Transverse colon (tissue), 4 donors: ENCODE results near the gene PDZD7. TPM values are rescaled to one million over a fixed set of nuclear protein-coding genes. Genes with fewer than 3 reads are reported as not detected.

Experiments used
- DNase-seq: peaks from one replicate; pipeline ENCODE4 v3.0.0-alpha.2; 2019
- H3K27ac ChIP-seq, 4 donors: fragments of 200-600 bp; sonication (generic); 2 replicates each; pipeline ENCODE4 v1.5.1; 2016 to 2018; ENCODE audit warnings: inconsistent platforms in 4 of 4
- H3K27me3 ChIP-seq: fragments of 200-600 bp; sonication (generic); 2 replicates; pipeline ENCODE4 v1.5.1; 2017; ENCODE audit warnings: inconsistent platforms
- H3K36me3 ChIP-seq, 4 donors: fragments of 200-600 bp; sonication (generic); 2 replicates each; pipeline ENCODE4 v1.5.1; 2017 to 2019; ENCODE audit warnings: inconsistent platforms in 4 of 4
- H3K4me1 ChIP-seq, 4 donors: fragments of 200-600 bp; sonication (generic); 2 replicates each; pipeline ENCODE4 v1.5.1; 2017 to 2020; ENCODE audit warnings: inconsistent platforms in 4 of 4
- H3K4me3 ChIP-seq, 4 donors: fragments of 200-600 bp; sonication (generic); 1 replicate in 1 of 4; 2 replicates in 3 of 4; pipeline versions ENCODE4 v1.5.1 to v1.6.1; 2017 to 2019; ENCODE audit warnings: inconsistent platforms in 4 of 4
- H3K9me3 ChIP-seq, 2 donors: fragments of 200-600 bp; sonication (generic); 2 replicates each; pipeline ENCODE4 v1.5.1; 2017 to 2019; ENCODE audit warnings: inconsistent platforms in 2 of 2
- EP300 ChIP-seq: sonication (generic); formaldehyde crosslinking; IDR thresholded peaks from one replicate; pipeline ENCODE4 v1.6.1; 2017; ENCODE audit warnings: antibody characterized with exemption, low read depth
- POLR2A ChIP-seq: fragments of 450-650 bp; IDR thresholded peaks from one replicate; pipeline ENCODE4 v1.6.1; 2016; ENCODE audit warnings: antibody characterized with exemption, mild to moderate bottlenecking, moderate library complexity
- POLR2AphosphoS5 ChIP-seq, 3 donors: sonication (generic); formaldehyde crosslinking; IDR thresholded peaks; one replicate each; pipeline ENCODE4 v1.6.1; 2016; ENCODE audit warnings: antibody characterized with exemption in 3 of 3
- WGBS, 2 donors: methylation state at CpG; one replicate each; pipeline ENCODE4 v1.1.5; 2018; ENCODE audit warnings: low coverage in 1 of 2; 5-methylcytosine and 5-hydroxymethylcytosine counted together
- in situ Hi-C, 4 donors: fragments of 200-750 bp; cut with MboI; loops; one replicate each; pipeline versions ENCODE4 v1.15.0 to v1.15.1; 2017; ENCODE audit warnings: low sequenced_read_pairs in 3 of 4, low pct_ligation_motif_present in 1 of 4, low pct_unique_long_range_greater_than_20kb in 1 of 4
- intact Hi-C: fragments of 100-400 bp; cut with DNase I; formaldehyde crosslinking; loops from one replicate; pipeline ENCODE4 v1.15.1; 2023; ENCODE audit warnings: low total_unique reads
- total RNA-seq, 4 donors: library from RNA; depleted of rRNA; stranded (reverse); fragments of >200 nt; gene quantifications; one replicate each; pipeline ENCODE4 v1.1.0, GENCODE V29; 2016
- TF ChIP-seq, protein P1 (sequence below), 5 experiments: fragments of 200-600 bp in 3 of 5; fragments of 450-650 bp in 2 of 5; sonication (generic) in 3 of 5; IDR thresholded peaks; 1 replicate in 2 of 5; 2 replicates in 3 of 5; pipeline ENCODE4 v1.5.1; 2016 to 2017; ENCODE audit warnings: antibody characterized with exemption in 5 of 5, inconsistent platforms in 3 of 5, mild to moderate bottlenecking in 2 of 5, moderate library complexity in 1 of 5

Gene PDZD7
- total RNA-seq, 4 donors from 2014 or later = 0.27 to 2.0 (median 0.64) TPM; not detected in 1

DNA sequence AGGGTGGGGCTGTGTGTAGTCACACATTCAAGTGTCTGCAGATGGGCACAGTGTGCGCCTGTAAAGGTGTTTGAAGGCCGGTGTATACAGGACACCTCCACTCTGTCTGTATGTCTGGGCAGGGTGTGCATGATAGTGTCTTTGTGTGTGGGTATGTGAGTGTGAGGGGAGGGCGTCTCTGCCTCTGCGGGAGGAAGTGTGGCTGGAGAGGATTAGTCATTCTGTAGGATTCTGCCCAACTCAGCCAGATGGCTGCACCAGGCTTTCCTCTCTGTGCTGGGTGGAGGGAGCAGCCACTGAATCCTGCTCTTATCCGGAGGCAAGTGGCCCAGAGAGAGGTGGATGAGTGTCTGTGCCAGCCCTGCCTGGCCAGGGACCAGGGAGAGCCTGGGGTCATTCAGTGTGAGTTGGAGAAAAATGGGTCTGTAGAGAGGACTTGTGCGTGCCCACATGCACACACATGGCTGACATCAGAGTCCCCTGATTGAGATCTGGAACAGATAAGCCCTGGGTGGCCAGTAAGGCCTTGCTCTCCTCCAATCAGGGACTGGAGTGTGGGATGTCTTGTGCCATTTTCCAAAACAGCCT, 1.8 kb upstream of the PDZD7 start:
- H3K4me3 ChIP-seq = peak overlapping the region; percentile 50 to 76 (median 60)
- intact Hi-C loops (no loop called here), in situ Hi-C loops (no loop called here)
- H3K4me1 ChIP-seq = peaks cover 10 to 29% (median 20%) of the 10 kb centered on the region in 4 donors
- H3K9me3 ChIP-seq = no peaks in the 10 kb centered on the region
- H3K27ac ChIP-seq = peak overlapping the region; percentile 91 to 97 (median 95)
- 14% methylated on average over 6 of the region's 6 CpGs; no CpG with 5 or more reads in 1 of the 2 donors for WGBS, 2 donors
- H3K36me3 ChIP-seq = peaks cover 0 to 6% (median 3%) of the 10 kb centered on the region in 4 donors
- no peaks in the 10 kb centered on the region for H3K27me3 ChIP-seq
- no peak for TF ChIP-seq POLR2A
- TF ChIP-seq POLR2AphosphoS5 (IDR thresholded peaks at IDR 0.05) = peak in 2 of 3 donors; percentile 3 to 28
- TF ChIP-seq, protein P1, sequence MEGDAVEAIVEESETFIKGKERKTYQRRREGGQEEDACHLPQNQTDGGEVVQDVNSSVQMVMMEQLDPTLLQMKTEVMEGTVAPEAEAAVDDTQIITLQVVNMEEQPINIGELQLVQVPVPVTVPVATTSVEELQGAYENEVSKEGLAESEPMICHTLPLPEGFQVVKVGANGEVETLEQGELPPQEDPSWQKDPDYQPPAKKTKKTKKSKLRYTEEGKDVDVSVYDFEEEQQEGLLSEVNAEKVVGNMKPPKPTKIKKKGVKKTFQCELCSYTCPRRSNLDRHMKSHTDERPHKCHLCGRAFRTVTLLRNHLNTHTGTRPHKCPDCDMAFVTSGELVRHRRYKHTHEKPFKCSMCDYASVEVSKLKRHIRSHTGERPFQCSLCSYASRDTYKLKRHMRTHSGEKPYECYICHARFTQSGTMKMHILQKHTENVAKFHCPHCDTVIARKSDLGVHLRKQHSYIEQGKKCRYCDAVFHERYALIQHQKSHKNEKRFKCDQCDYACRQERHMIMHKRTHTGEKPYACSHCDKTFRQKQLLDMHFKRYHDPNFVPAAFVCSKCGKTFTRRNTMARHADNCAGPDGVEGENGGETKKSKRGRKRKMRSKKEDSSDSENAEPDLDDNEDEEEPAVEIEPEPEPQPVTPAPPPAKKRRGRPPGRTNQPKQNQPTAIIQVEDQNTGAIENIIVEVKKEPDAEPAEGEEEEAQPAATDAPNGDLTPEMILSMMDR (IDR thresholded peaks at IDR 0.05) = no peak
- DNase-seq = no peak

DNA sequence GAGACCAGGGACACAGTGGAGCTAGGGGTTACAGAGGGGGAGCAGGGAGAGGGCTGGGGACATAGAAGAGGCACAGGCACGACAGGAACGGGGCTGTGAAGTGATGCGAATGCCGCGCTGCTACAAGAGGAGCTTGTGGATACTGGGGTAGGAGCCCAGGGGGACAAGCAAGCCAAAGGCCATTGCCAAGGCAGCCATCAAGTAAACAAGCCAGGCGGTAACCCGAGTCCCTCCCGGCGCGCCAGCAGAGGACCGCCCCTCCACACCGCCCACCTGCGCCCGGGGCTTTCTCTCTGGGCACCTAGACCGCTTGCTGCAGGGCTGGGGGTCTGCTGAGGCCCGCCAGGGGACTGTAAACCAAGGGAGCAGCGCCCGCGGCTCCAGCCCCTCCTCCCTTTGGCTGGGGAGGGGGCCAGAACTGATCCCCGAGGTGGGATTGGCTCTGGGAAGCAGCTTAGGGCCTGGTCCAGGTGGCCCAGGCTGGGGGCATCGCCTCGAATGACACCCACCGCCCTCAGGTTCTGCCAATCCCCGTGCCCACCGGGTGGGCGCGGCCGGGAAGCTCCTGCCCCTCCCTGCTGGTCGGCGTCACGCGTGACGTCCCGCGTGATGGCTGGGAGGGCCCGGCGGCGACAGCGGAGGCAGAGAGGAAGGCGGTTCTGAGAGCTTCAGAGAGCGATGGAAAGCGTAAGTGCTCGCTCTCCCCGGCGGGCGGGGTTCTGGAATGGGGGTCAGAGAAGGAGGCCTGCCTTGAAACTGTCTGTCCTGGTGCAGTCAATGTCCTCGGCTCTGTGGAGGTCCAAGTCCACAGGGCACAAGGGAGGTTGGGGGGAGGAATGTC, 1.1 kb upstream of the PDZD7 start:
- H3K36me3 ChIP-seq = no peaks in the 10 kb centered on the region
- 0% methylated on average over 38 of the region's 47 CpGs; no CpG with 5 or more reads in 1 of the 2 donors for WGBS, 2 donors
- peaks cover 10 to 29% (median 20%) of the 10 kb centered on the region in 4 donors for H3K4me1 ChIP-seq
- H3K4me3 ChIP-seq = peak overlapping the region; percentile 50 to 76 (median 60)
- in situ Hi-C loops = no loop called here
- intact Hi-C loops = no loop called here
- no peaks in the 10 kb centered on the region for H3K27me3 ChIP-seq
- TF ChIP-seq, protein P1 (IDR thresholded peaks at IDR 0.05) = no peak
- TF ChIP-seq POLR2A (peak; percentile 59), POLR2AphosphoS5 (IDR thresholded peaks at IDR 0.05) (peak in 2 of 3 donors; percentile 60 to 63), EP300 (no peak)
- peak overlapping the region; percentile 91 to 97 (median 95) for H3K27ac ChIP-seq
- no peaks in the 10 kb centered on the region for H3K9me3 ChIP-seq
- DNase-seq = peak; percentile 86

DNA sequence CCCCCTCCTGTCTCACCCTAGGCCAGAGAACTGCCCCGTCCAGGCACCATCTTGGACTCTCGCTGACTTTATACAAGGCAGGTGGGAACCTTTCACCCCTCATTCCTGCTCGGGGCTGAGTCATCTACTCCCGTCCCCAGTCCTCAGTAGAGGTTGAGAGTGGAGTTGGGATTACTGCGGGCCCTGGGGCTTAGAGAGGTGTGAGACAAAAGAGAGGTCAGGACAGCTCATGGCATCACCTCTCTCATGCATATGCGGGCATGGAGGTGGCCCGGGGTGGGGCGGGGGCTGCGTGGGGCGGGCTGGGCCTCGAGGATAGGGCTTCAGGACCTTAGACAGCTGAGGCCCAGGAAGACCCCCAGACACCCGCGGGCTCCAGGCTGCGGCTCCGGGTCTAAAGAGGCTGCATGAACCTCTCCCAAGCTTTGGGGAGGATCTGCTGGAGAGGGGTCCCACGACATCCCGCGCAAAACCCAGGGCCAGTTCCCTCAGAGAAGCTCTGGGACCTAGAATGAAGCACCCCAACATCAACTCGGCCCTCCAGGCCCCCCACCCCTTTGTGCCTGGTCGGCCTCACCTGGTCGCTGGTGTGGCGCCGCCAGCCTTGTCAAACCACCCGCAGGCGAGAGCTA, 317 bp downstream of the PDZD7 start:
- Histone ChIP-seq H3K4me1 (peaks cover 10 to 29% (median 20%) of the 10 kb centered on the region in 4 donors), H3K9me3 (no peaks in the 10 kb centered on the region), H3K4me3 (peak overlapping the region in 3 of 4 donors; percentile 50 to 76 (median 54)), H3K27me3 (no peaks in the 10 kb centered on the region), H3K36me3 (no peaks in the 10 kb centered on the region), H3K27ac (peak overlapping the region; percentile 91 to 97 (median 95))
- intact Hi-C loops (no loop called here), in situ Hi-C loops (no loop called here)
- TF ChIP-seq, protein P1 (IDR thresholded peaks at IDR 0.05) = no peak
- TF ChIP-seq EP300 = no peak
- TF ChIP-seq POLR2A = no peak
- no peak for TF ChIP-seq POLR2AphosphoS5 (IDR thresholded peaks at IDR 0.05)
- no peak for DNase-seq
- WGBS, 2 donors = 11% methylated on average over 18 of the region's 25 CpGs; no CpG with 5 or more reads in 1 of the 2 donors
